ENCODE measurements around the gene TNNI2.

GRCh38 chr11:1843796-1844195 is 5.0 kb downstream of the TNNI2 start:
- TF ChIP-seq EZH2 (optimal IDR thresholded peaks at IDR 0.05; ENCODE audit: low read depth, low read length) (no peak), CTCF (IDR thresholded peaks at IDR 0.05; ENCODE audit: low read length) (no peak)
